PC-3 (cell line): ENCODE data around the gene HMCN1. TPM values are rescaled to one million over a fixed set of nuclear protein-coding genes. Genes with fewer than 3 reads are reported as not detected.

ENCODE experiments used
- ATAC-seq: fragments of 200-7000 bp; cut with Tn5 transposase; 2 replicates; pipeline ENCODE4 v1.9.1; 2020; ENCODE audit warnings: mild to moderate bottlenecking, moderate library complexity
- BruUV-seq: library from RNA; stranded (reverse); fragments of 400-500 nt; replicated peaks from 2 replicates; lab custom pipeline; 2021; lab: Mats Ljungman, UMichigan
- CTCF ChIA-PET: fragments of 300-600 bp; sonication (Branson Sonifier 250); formaldehyde crosslinking; loops from one replicate; lab custom pipeline; 2022; ENCODE audit warnings: antibody characterized with exemption; lab: Charles Lee
- POLR2A ChIA-PET: fragments of 300-600 bp; sonication (Branson Sonifier 250); formaldehyde crosslinking; loops from one replicate; lab custom pipeline; 2022; ENCODE audit warnings: antibody characterized with exemption; ENCODE audit not compliant: unreplicated experiment; lab: Charles Lee
- DNase-seq: peaks from one replicate; pipeline ENCODE4 v3.0.0-alpha.2; 2015
- H2AFZ ChIP-seq: fragments of 300-600 bp; sonication (generic); 2 replicates; pipeline ENCODE4 v1.6.0; 2016; ENCODE audit warnings: antibody characterized with exemption, low read length
- H3F3A ChIP-seq: fragments of 300-600 bp; sonication (generic); one replicate; pipeline ENCODE4 v1.6.0; 2017; ENCODE audit warnings: antibody characterized with exemption, low read length, control low read depth, mild to moderate bottlenecking; ENCODE audit not compliant: unreplicated experiment
- H3K27ac ChIP-seq: fragments of 300-600 bp; sonication (generic); 2 replicates; pipeline ENCODE4 v1.5.1; 2016; ENCODE audit warnings: mild to moderate bottlenecking, low read length
- H3K27me3 ChIP-seq: fragments of 300-600 bp; sonication (generic); 2 replicates; pipeline ENCODE4 v1.6.1; 2016; ENCODE audit warnings: low read length, mixed read lengths
- H3K36me3 ChIP-seq: fragments of 300-600 bp; sonication (generic); 2 replicates; pipeline ENCODE4 v1.6.1; 2016; ENCODE audit warnings: low read depth, mixed run types, low read length, mixed read lengths
- H3K4me1 ChIP-seq: fragments of 300-600 bp; sonication (generic); 2 replicates; pipeline ENCODE4 v1.5.1; 2016; ENCODE audit warnings: low read length; ENCODE audit not compliant: insufficient read depth
- H3K4me2 ChIP-seq: fragments of 300-600 bp; sonication (generic); 2 replicates; pipeline ENCODE4 v1.6.0; 2016; ENCODE audit warnings: low read length
- H3K4me3 ChIP-seq: fragments of 300-600 bp; sonication (generic); 2 replicates; pipeline ENCODE4 v1.5.1; 2016; ENCODE audit warnings: mild to moderate bottlenecking, low read length, mixed read lengths
- H3K79me2 ChIP-seq: fragments of 300-600 bp; sonication (generic); 2 replicates; pipeline ENCODE4 v1.6.1; 2017; ENCODE audit warnings: low read length, mixed read lengths
- H3K9ac ChIP-seq: fragments of 300-600 bp; sonication (generic); 2 replicates; pipeline ENCODE4 v1.6.0; 2016; ENCODE audit warnings: mild to moderate bottlenecking, low read length
- H3K9me2 ChIP-seq: fragments of 300-600 bp; sonication (generic); replicated peaks from 2 replicates; pipeline ENCODE4 v1.6.1; 2016; ENCODE audit warnings: mixed run types, low read length, mixed read lengths
- H3K9me3 ChIP-seq: fragments of 300-600 bp; sonication (generic); 2 replicates; pipeline ENCODE4 v1.6.1; 2016; ENCODE audit warnings: low read length, mixed read lengths
- H4K20me1 ChIP-seq: fragments of 300-600 bp; sonication (generic); 2 replicates; pipeline ENCODE4 v1.6.1; 2016; ENCODE audit warnings: low read length, mixed read lengths
- CTCF ChIP-seq: fragments of 300-600 bp; sonication (generic); conservative IDR thresholded peaks from 2 replicates; pipeline ENCODE4 v1.5.1; 2017; ENCODE audit warnings: antibody characterized with exemption, low read depth, mild to moderate bottlenecking, low read length
- EZH2 ChIP-seq: fragments of 300-600 bp; sonication (generic); IDR thresholded peaks from one replicate; pipeline ENCODE4 v1.6.1; 2017; ENCODE audit warnings: antibody characterized with exemption, mild to moderate bottlenecking, low read length; ENCODE audit not compliant: unreplicated experiment
- EZH2phosphoT487 ChIP-seq: fragments of 300-600 bp; sonication (generic); IDR thresholded peaks from 2 replicates; pipeline ENCODE4 v1.6.1; 2018; ENCODE audit warnings: mild to moderate bottlenecking, antibody characterized with exemption, low read length, borderline replicate concordance
- intact Hi-C: fragments of 100-400 bp; cut with micrococcal nuclease; formaldehyde crosslinking; loops from 2 replicates; pipeline ENCODE4 v1.9.0; 2023
- total RNA-seq: library from RNA; depleted of rRNA; stranded (reverse); fragments of >200 nt; gene quantifications from 2 replicates; pipeline ENCODE4 v1.2.3, GENCODE V29; 2014

The HMCN1 gene
- total RNA-seq, 1 experiment from 2014 or later = 0.66 TPM

- H3K4me1 ChIP-seq = no peaks in the 10 kb centered on the region
- H3K9me2 ChIP-seq = no peaks in the 10 kb centered on the region
- H3K9me3 ChIP-seq = no peaks in the 10 kb centered on the region
- ChIA-PET CTCF (no interaction called here), POLR2A (no interaction called here)
- H3F3A ChIP-seq = no peaks in the 10 kb centered on the region
- H3K9ac ChIP-seq = no peak overlapping the region
- BruUV-seq = no TSS peak
- H3K79me2 ChIP-seq = no peaks in the 10 kb centered on the region
- intact Hi-C loops = no loop called here
- H3K27me3 ChIP-seq = no peaks in the 10 kb centered on the region
- no peak for DNase-seq
- no peak for ATAC-seq
- no peaks in the 10 kb centered on the region for H4K20me1 ChIP-seq
- H3K27ac ChIP-seq = no peak overlapping the region
- H3K4me3 ChIP-seq = no peak overlapping the region
- H2AFZ ChIP-seq = no peak overlapping the region
- H3K36me3 ChIP-seq = no peaks in the 10 kb centered on the region
- no peak overlapping the region for H3K4me2 ChIP-seq
- TF ChIP-seq EZH2phosphoT487 (no peak), CTCF (no peak), EZH2 (no peak)
These were observed 390.8 kb downstream of the HMCN1 start for GRCh38 chr1:186125035-186125434.

- Histone ChIP-seq H2AFZ (no peak overlapping the region), H3F3A (no peaks in the 10 kb centered on the region), H3K27ac (no peak overlapping the region), H3K9me3 (no peaks in the 10 kb centered on the region), H3K27me3 (no peaks in the 10 kb centered on the region), H3K9me2 (no peaks in the 10 kb centered on the region), H3K4me2 (no peak overlapping the region), H3K9ac (no peak overlapping the region), H3K36me3 (no peaks in the 10 kb centered on the region), H3K79me2 (no peaks in the 10 kb centered on the region), H3K4me1 (no peaks in the 10 kb centered on the region), H4K20me1 (no peaks in the 10 kb centered on the region), H3K4me3 (no peak overlapping the region)
- intact Hi-C loops = no loop called here
- POLR2A ChIA-PET = no interaction called here
- DNase-seq (no peak), ATAC-seq (no peak)
- no peak for TF ChIP-seq EZH2
- BruUV-seq = no TSS peak
- CTCF ChIA-PET = no interaction called here
These were observed 391.3 kb downstream of the HMCN1 start for GRCh38 chr1:186125511-186125910.

GRCh38 chr1:186129758-186130157 lies 395.6 kb downstream of the HMCN1 start:
- POLR2A ChIA-PET = no interaction called here
- ATAC-seq = no peak

More at GRCh38 chr1:186129758-186130157, 395.6 kb downstream of the HMCN1 start:
- no peak for TF ChIP-seq EZH2
- no peak for TF ChIP-seq EZH2phosphoT487
- TF ChIP-seq CTCF = no peak
- H3K9me2 ChIP-seq = no peaks in the 10 kb centered on the region
- H3K9ac ChIP-seq = no peak overlapping the region
- no peak overlapping the region for H3K4me3 ChIP-seq
- no TSS peak for BruUV-seq
- no peak overlapping the region for H3K4me2 ChIP-seq
- CTCF ChIA-PET = no interaction called here
- no peaks in the 10 kb centered on the region for H3K4me1 ChIP-seq
- no peaks in the 10 kb centered on the region for H3F3A ChIP-seq
- intact Hi-C loops = no loop called here
- H4K20me1 ChIP-seq = no peaks in the 10 kb centered on the region
- no peak overlapping the region for H3K27ac ChIP-seq
- H3K36me3 ChIP-seq = no peaks in the 10 kb centered on the region
- no peak overlapping the region for H2AFZ ChIP-seq
- no peaks in the 10 kb centered on the region for H3K27me3 ChIP-seq
- no peaks in the 10 kb centered on the region for H3K79me2 ChIP-seq
- DNase-seq = no peak
- H3K9me3 ChIP-seq = no peaks in the 10 kb centered on the region
